ENCODE results near the gene DHRS7. TPM values are rescaled to one million over a fixed set of nuclear protein-coding genes. Genes with fewer than 3 reads are reported as not detected.

DHRS7 gene
- total and polyA plus RNA-seq, 2 experiments from 2014 or later, result 39.3 to 39.4 TPM

DNA sequence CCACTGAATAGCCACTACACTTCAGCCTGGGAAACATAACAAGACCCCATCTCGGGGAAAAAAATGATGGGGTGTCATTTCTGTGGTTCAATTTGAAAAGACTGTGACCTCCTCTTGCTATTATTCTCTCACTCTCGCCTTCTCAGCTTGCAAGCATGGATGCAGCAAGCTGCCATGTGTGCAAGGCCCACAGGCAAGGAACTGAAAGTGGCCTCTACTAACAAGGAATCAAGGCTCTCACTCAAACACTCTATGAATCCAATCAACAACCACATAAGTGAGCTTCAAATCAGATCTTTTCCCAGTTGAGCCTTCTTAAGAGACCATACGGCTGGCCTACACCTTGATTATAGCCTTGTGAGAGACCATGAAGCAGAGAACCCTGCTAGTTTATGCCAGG, 17.9 kb upstream of the DHRS7 start:
- no peaks in the 10 kb centered on the region for H3K36me3 Mint-ChIP-seq (ENCODE audit: low read depth)
- H3K79me2 ChIP-seq (replicated peaks; ENCODE audit: insufficient read depth), result no peaks in the 10 kb centered on the region
- H3F3A ChIP-seq (replicated peaks; ENCODE audit: low read depth), result no peaks in the 10 kb centered on the region
- no peak overlapping the region for H3K4me3 ChIP-seq
- no peaks in the 10 kb centered on the region for H4K20me1 ChIP-seq (replicated peaks; ENCODE audit: insufficient read depth)
- no peaks in the 10 kb centered on the region for H3K27me3 ChIP-seq (ENCODE audit: insufficient read depth)
- no peaks in the 10 kb centered on the region; the same call in 2 of the 3 replicates for H3K9me3 Mint-ChIP-seq
- H3K9me2 ChIP-seq (ENCODE audit: insufficient read depth), result no peaks in the 10 kb centered on the region
- H3K27me3 Mint-ChIP-seq (ENCODE audit: insufficient read depth, low read depth, poor library complexity), result no peaks in the 10 kb centered on the region
- TF ChIP-seq, protein P1, sequence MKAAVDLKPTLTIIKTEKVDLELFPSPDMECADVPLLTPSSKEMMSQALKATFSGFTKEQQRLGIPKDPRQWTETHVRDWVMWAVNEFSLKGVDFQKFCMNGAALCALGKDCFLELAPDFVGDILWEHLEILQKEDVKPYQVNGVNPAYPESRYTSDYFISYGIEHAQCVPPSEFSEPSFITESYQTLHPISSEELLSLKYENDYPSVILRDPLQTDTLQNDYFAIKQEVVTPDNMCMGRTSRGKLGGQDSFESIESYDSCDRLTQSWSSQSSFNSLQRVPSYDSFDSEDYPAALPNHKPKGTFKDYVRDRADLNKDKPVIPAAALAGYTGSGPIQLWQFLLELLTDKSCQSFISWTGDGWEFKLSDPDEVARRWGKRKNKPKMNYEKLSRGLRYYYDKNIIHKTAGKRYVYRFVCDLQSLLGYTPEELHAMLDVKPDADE (IDR thresholded peaks at IDR 0.05), result no peak
- TF ChIP-seq CTCF (conservative IDR thresholded peaks at IDR 0.05; ENCODE audit: low read depth in 2 of 2), result no peak
- no peak for TF ChIP-seq STAT1 (IDR thresholded peaks at IDR 0.05; ENCODE audit: unreplicated experiment)
- no peak for TF ChIP-seq EZH2phosphoT487 (IDR thresholded peaks at IDR 0.05; ENCODE audit: unreplicated experiment)
- TF ChIP-seq POLR2AphosphoS5 (IDR thresholded peaks at IDR 0.05; ENCODE audit: low read depth), result no peak
- TF ChIP-seq REST (IDR thresholded peaks at IDR 0.05; ENCODE audit: unreplicated experiment), result no peak
- no peak for TF ChIP-seq ZNF462 (CRISPR knock-in tag; IDR thresholded peaks at IDR 0.05)
- no peak for TF ChIP-seq NANOG (IDR thresholded peaks at IDR 0.05; ENCODE audit: borderline replicate concordance)
- TF ChIP-seq EZH2 (IDR thresholded peaks at IDR 0.05; ENCODE audit: low read depth, unreplicated experiment), result no peak
- TF ChIP-seq CREB1 (CRISPR knock-in tag; IDR thresholded peaks at IDR 0.05; ENCODE audit: low read depth), result no peak
- TF ChIP-seq JUNB (IDR thresholded peaks at IDR 0.05; ENCODE audit: unreplicated experiment), result no peak
- no peak for TF ChIP-seq ZNF331 (CRISPR knock-in tag; IDR thresholded peaks at IDR 0.05; ENCODE audit: low read depth)
- TF ChIP-seq ZNF114 (CRISPR knock-in tag; IDR thresholded peaks at IDR 0.05), result no peak
- no peak for ATAC-seq
- no peaks in the 10 kb centered on the region for H3K36me3 ChIP-seq (ENCODE audit: insufficient read depth)
- no peak overlapping the region for H3K27ac Mint-ChIP-seq
- no peak overlapping the region for H2AFZ ChIP-seq
- peaks cover 10% of the 10 kb centered on the region for H3K4me1 Mint-ChIP-seq
- H3K27ac ChIP-seq (ENCODE audit: low read depth), result no peak overlapping the region
- no peak overlapping the region for H3K4me2 ChIP-seq
- DNase-seq (ENCODE audit: low spot score), result no peak
- no peaks in the 10 kb centered on the region for H3K4me1 ChIP-seq (ENCODE audit: insufficient read depth)
- no peak overlapping the region for H3K4me3 Mint-ChIP-seq
